Liver (tissue), 9 donors: ENCODE data around the gene EFR3B. TPM values are rescaled to one million over a fixed set of nuclear protein-coding genes. Genes with fewer than 3 reads are reported as not detected.

Experiments used
- DNase-seq: peaks from one replicate; pipeline ENCODE4 v3.0.0-alpha.2; 2017; ENCODE audit warnings: low spot score
- H3K27ac ChIP-seq, 2 donors: one replicate each; pipeline ENCODE4 v1.7.0; 2013; ENCODE audit warnings: inconsistent platforms in 2 of 2, low read length in 2 of 2, control low read depth in 1 of 2, low read depth in 1 of 2, mild to moderate bottlenecking in 1 of 2
- H3K27me3 ChIP-seq, 4 donors: one replicate each; pipeline versions ENCODE4 v1.6.1 to v1.7.0; 2013; ENCODE audit warnings: low read length in 3 of 4, inconsistent platforms in 1 of 4, mild to moderate bottlenecking in 1 of 4, moderate library complexity in 1 of 4; ENCODE audit not compliant: control insufficient read depth in 4 of 4, insufficient read depth in 4 of 4
- H3K36me3 ChIP-seq, 4 donors: one replicate each; pipeline versions ENCODE4 v1.6.1 to v1.7.0; 2013; ENCODE audit warnings: low read length in 3 of 4, mild to moderate bottlenecking in 3 of 4, low read depth in 1 of 4, moderate library complexity in 1 of 4; ENCODE audit not compliant: control insufficient read depth in 4 of 4, insufficient read depth in 3 of 4
- H3K4me1 ChIP-seq, 4 donors: one replicate each; pipeline versions ENCODE4 v1.6.1 to v1.7.0; 2013; ENCODE audit warnings: low read length in 3 of 4, mild to moderate bottlenecking in 3 of 4, moderate library complexity in 1 of 4; ENCODE audit not compliant: control insufficient read depth in 4 of 4, insufficient read depth in 4 of 4
- H3K4me3 ChIP-seq, 3 donors: one replicate each; pipeline versions ENCODE4 v1.6.1 to v1.7.0; 2013; ENCODE audit warnings: low read length in 3 of 3, control low read depth in 1 of 3, low read depth in 1 of 3, mild to moderate bottlenecking in 1 of 3
- H3K9ac ChIP-seq, 2 donors: one replicate each; pipeline ENCODE4 v1.7.0; 2013; ENCODE audit warnings: low read length in 2 of 2, mild to moderate bottlenecking in 2 of 2, moderate library complexity in 2 of 2, control low read depth in 1 of 2, low read depth in 1 of 2
- H3K9me3 ChIP-seq, 4 donors: one replicate each; pipeline versions ENCODE4 v1.6.1 to v1.7.0; 2013; ENCODE audit warnings: low read length in 3 of 4; ENCODE audit not compliant: control insufficient read depth in 4 of 4
- EGR1 ChIP-seq, 2 donors: IDR thresholded peaks; 2 replicates each; pipeline ENCODE4 v1.6.1; 2016 to 2018; ENCODE audit warnings: antibody characterized with exemption in 2 of 2, low read depth in 2 of 2
- FOXA1 ChIP-seq: IDR thresholded peaks from 2 replicates; pipeline ENCODE4 v1.6.1; 2016; ENCODE audit warnings: antibody characterized with exemption
- FOXA2 ChIP-seq: IDR thresholded peaks from 2 replicates; pipeline ENCODE4 v1.6.1; 2016; ENCODE audit warnings: antibody characterized with exemption
- GABPA ChIP-seq, 2 donors: IDR thresholded peaks in 1 of 2; conservative IDR thresholded peaks in 1 of 2; 2 replicates each; pipeline ENCODE4 v1.6.1; 2016; ENCODE audit warnings: antibody characterized with exemption in 2 of 2, mild to moderate bottlenecking in 1 of 2, moderate library complexity in 1 of 2
- HNF4A ChIP-seq, 2 donors: conservative IDR thresholded peaks; 2 replicates each; pipeline ENCODE4 v1.6.1; 2016; ENCODE audit warnings: antibody characterized with exemption in 2 of 2, mild to moderate bottlenecking in 2 of 2
- HNF4G ChIP-seq: IDR thresholded peaks from 2 replicates; pipeline ENCODE4 v1.6.1; 2016; ENCODE audit warnings: antibody characterized with exemption
- JUND ChIP-seq, 2 donors: IDR thresholded peaks; 2 replicates each; pipeline ENCODE4 v1.6.1; 2016; ENCODE audit warnings: antibody characterized with exemption in 2 of 2
- NR2F2 ChIP-seq: IDR thresholded peaks from 2 replicates; pipeline ENCODE4 v1.6.1; 2016; ENCODE audit warnings: antibody characterized with exemption
- RAD21 ChIP-seq, 2 donors: IDR thresholded peaks; 2 replicates each; pipeline ENCODE4 v1.6.1; 2016; ENCODE audit warnings: antibody characterized with exemption in 2 of 2, mild to moderate bottlenecking in 2 of 2
- RXRA ChIP-seq, 2 donors: IDR thresholded peaks; 2 replicates each; pipeline ENCODE4 v1.6.1; 2017 to 2018; ENCODE audit warnings: antibody characterized with exemption in 2 of 2, mild to moderate bottlenecking in 1 of 2
- SP1 ChIP-seq: IDR thresholded peaks from 2 replicates; pipeline ENCODE4 v1.6.1; 2018; ENCODE audit warnings: antibody characterized with exemption, mild to moderate bottlenecking
- TAF1 ChIP-seq: conservative IDR thresholded peaks from 2 replicates; pipeline ENCODE4 v1.6.1; 2016; ENCODE audit warnings: antibody characterized with exemption, mild to moderate bottlenecking
- YY1 ChIP-seq: IDR thresholded peaks from 2 replicates; pipeline ENCODE4 v1.6.1; 2016; ENCODE audit warnings: antibody characterized with exemption, mild to moderate bottlenecking
- WGBS: extraction: QIAGEN DNeasy Blood & Tissue Kit; methylation state at CpG from one replicate; pipeline ENCODE4 v1.1.7; 2013; 5-methylcytosine and 5-hydroxymethylcytosine counted together
- polyA plus RNA-seq, 2 donors: library from polyadenylated mRNA; stranded (reverse) in 1 of 2; unstranded in 1 of 2; fragments of 200-250 nt in 1 of 2; fragments of >200 nt in 1 of 2; fragmentation: Nextera tagmentation in 1 of 2; extraction: Ambion mirVana in 1 of 2; gene quantifications; one replicate each; pipeline versions ENCODE4 v1.2.1 to v1.2.3, GENCODE V29; 2013 to 2015
- total RNA-seq, 2 donors: library from RNA; depleted of rRNA; stranded (reverse); fragments of >200 nt; gene quantifications; one replicate each; pipeline ENCODE4 v1.2.3, GENCODE V29; 2014
- TF ChIP-seq, protein P1 (sequence below): IDR thresholded peaks from 2 replicates; pipeline ENCODE4 v1.6.1; 2016; ENCODE audit warnings: antibody characterized with exemption, mild to moderate bottlenecking
- TF ChIP-seq, protein P2 (sequence below): IDR thresholded peaks from 2 replicates; pipeline ENCODE4 v1.6.1; 2016; ENCODE audit warnings: antibody characterized with exemption
- TF ChIP-seq, protein P3 (sequence below): IDR thresholded peaks from 2 replicates; pipeline ENCODE4 v1.6.1; 2016; ENCODE audit warnings: antibody characterized with exemption
- TF ChIP-seq, protein P4 (sequence below): IDR thresholded peaks from 2 replicates; pipeline ENCODE4 v1.6.1; 2016; ENCODE audit warnings: antibody characterized with exemption
- donor health status: healthy.
- donor health status: healthy.
- donor health status: healthy.
- donor health status: healthy.
- donor health status: healthy.

Gene EFR3B
- total and polyA plus RNA-seq, 4 donors: 0.05 to 0.33 (median 0.23) TPM

DNA sequence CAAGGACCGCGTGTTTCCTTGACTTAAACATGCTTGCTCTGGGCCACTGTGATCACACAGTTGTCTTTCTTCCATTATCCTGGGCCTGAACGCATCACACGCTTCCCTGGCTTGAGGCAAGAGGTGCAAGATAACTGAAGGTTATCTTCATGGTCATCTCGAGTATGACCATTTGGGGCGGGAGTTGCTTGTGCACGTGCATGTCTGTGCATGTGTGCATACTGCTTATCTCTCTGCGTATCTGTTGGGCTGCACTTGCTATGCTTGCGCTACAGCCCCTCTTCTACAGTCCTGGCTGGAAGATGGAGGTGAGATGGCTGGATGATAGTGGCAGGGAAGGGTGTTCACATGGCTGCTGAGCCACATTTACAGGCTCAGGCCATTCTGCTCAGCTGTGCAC is 27.2 kb upstream of the EFR3B start:
- H3K9me3 ChIP-seq: no peaks in the 10 kb centered on the region
- 96% methylated on average over 9 of the region's 9 CpGs for WGBS
- H3K27ac ChIP-seq: no peak overlapping the region
- no peaks in the 10 kb centered on the region for H3K27me3 ChIP-seq
- no peak overlapping the region for H3K9ac ChIP-seq
- H3K4me1 ChIP-seq: no peaks in the 10 kb centered on the region
- DNase-seq: no peak
- TF ChIP-seq RAD21 (IDR thresholded peaks at IDR 0.05): no peak
- TF ChIP-seq, protein P1, sequence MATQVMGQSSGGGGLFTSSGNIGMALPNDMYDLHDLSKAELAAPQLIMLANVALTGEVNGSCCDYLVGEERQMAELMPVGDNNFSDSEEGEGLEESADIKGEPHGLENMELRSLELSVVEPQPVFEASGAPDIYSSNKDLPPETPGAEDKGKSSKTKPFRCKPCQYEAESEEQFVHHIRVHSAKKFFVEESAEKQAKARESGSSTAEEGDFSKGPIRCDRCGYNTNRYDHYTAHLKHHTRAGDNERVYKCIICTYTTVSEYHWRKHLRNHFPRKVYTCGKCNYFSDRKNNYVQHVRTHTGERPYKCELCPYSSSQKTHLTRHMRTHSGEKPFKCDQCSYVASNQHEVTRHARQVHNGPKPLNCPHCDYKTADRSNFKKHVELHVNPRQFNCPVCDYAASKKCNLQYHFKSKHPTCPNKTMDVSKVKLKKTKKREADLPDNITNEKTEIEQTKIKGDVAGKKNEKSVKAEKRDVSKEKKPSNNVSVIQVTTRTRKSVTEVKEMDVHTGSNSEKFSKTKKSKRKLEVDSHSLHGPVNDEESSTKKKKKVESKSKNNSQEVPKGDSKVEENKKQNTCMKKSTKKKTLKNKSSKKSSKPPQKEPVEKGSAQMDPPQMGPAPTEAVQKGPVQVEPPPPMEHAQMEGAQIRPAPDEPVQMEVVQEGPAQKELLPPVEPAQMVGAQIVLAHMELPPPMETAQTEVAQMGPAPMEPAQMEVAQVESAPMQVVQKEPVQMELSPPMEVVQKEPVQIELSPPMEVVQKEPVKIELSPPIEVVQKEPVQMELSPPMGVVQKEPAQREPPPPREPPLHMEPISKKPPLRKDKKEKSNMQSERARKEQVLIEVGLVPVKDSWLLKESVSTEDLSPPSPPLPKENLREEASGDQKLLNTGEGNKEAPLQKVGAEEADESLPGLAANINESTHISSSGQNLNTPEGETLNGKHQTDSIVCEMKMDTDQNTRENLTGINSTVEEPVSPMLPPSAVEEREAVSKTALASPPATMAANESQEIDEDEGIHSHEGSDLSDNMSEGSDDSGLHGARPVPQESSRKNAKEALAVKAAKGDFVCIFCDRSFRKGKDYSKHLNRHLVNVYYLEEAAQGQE: no peak
- no peak for TF ChIP-seq RXRA (IDR thresholded peaks at IDR 0.05)
- TF ChIP-seq TAF1: no peak
- TF ChIP-seq EGR1 (IDR thresholded peaks at IDR 0.05; ENCODE audit: low read depth in 2 of 2): no peak
- TF ChIP-seq NR2F2: no peak
- TF ChIP-seq HNF4G: no peak
- TF ChIP-seq YY1: no peak
- no peak for TF ChIP-seq FOXA1
- no peak for TF ChIP-seq FOXA2
- no peak for TF ChIP-seq GABPA (IDR thresholded peaks at IDR 0.05 in 1 of 2, conservative IDR thresholded peaks at IDR 0.05 in 1 of 2)
- TF ChIP-seq SP1: no peak
- TF ChIP-seq, protein P2, sequence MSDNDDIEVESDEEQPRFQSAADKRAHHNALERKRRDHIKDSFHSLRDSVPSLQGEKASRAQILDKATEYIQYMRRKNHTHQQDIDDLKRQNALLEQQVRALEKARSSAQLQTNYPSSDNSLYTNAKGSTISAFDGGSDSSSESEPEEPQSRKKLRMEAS: no peak
- TF ChIP-seq JUND (IDR thresholded peaks at IDR 0.05): no peak
- H3K36me3 ChIP-seq: no peaks in the 10 kb centered on the region
- no peak overlapping the region for H3K4me3 ChIP-seq

DNA sequence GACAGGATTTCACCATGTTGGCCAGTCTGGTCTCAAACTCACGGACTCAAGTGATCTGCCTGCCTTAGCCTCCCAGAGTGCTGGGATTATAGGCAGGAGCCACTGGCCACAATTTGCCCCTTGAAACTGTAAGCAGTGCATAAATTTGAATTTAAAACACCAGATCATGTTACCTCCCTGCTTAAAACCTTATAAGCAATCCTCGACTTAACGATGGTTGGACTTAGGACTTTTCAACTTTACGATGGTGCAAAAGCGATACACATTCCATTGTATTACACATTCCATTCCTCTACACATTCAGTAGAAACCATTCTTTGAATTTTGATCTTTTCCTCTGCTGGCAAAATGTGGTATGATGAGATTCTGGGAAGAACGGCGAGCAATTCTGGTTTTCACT is 23.2 kb upstream of the EFR3B start:
- Histone ChIP-seq H3K27me3 (no peaks in the 10 kb centered on the region), H3K27ac (no peak overlapping the region), H3K4me1 (no peaks in the 10 kb centered on the region), H3K36me3 (no peaks in the 10 kb centered on the region), H3K4me3 (no peak overlapping the region), H3K9ac (no peak overlapping the region), H3K9me3 (no peaks in the 10 kb centered on the region)
- TF ChIP-seq YY1 (no peak), RXRA (IDR thresholded peaks at IDR 0.05) (no peak), SP1 (no peak), HNF4G (no peak), HNF4A (conservative IDR thresholded peaks at IDR 0.05) (no peak), EGR1 (IDR thresholded peaks at IDR 0.05; ENCODE audit: low read depth in 2 of 2) (no peak), TAF1 (no peak), GABPA (IDR thresholded peaks at IDR 0.05 in 1 of 2, conservative IDR thresholded peaks at IDR 0.05 in 1 of 2) (no peak), RAD21 (IDR thresholded peaks at IDR 0.05) (no peak), FOXA1 (no peak), JUND (IDR thresholded peaks at IDR 0.05) (no peak)
- TF ChIP-seq, protein P3, sequence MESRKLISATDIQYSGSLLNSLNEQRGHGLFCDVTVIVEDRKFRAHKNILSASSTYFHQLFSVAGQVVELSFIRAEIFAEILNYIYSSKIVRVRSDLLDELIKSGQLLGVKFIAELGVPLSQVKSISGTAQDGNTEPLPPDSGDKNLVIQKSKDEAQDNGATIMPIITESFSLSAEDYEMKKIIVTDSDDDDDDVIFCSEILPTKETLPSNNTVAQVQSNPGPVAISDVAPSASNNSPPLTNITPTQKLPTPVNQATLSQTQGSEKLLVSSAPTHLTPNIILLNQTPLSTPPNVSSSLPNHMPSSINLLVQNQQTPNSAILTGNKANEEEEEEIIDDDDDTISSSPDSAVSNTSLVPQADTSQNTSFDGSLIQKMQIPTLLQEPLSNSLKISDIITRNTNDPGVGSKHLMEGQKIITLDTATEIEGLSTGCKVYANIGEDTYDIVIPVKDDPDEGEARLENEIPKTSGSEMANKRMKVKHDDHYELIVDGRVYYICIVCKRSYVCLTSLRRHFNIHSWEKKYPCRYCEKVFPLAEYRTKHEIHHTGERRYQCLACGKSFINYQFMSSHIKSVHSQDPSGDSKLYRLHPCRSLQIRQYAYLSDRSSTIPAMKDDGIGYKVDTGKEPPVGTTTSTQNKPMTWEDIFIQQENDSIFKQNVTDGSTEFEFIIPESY: no peak
- TF ChIP-seq, protein P1: no peak
- TF ChIP-seq, protein P4, sequence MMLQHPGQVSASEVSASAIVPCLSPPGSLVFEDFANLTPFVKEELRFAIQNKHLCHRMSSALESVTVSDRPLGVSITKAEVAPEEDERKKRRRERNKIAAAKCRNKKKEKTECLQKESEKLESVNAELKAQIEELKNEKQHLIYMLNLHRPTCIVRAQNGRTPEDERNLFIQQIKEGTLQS: no peak
- no peak for DNase-seq
- 88% methylated on average over 7 of the region's 7 CpGs for WGBS
